GM21528 (cell line): ENCODE measurements around the gene ANGPTL2.
"Not testable (repeated sequence)": the region's sequence is repeated elsewhere in the genome, so short reads cannot be mapped to it uniquely, and the experiment has no call there.

Source experiments
- ATAC-seq: cut with Tn5 transposase; IDR thresholded peaks from one replicate; pipeline ENCODE4 v1.9.1; 2021; ENCODE audit warnings: mild to moderate bottlenecking, moderate library complexity; ENCODE audit not compliant: unreplicated experiment, low FRiP score

The ANGPTL2 gene, protein sequence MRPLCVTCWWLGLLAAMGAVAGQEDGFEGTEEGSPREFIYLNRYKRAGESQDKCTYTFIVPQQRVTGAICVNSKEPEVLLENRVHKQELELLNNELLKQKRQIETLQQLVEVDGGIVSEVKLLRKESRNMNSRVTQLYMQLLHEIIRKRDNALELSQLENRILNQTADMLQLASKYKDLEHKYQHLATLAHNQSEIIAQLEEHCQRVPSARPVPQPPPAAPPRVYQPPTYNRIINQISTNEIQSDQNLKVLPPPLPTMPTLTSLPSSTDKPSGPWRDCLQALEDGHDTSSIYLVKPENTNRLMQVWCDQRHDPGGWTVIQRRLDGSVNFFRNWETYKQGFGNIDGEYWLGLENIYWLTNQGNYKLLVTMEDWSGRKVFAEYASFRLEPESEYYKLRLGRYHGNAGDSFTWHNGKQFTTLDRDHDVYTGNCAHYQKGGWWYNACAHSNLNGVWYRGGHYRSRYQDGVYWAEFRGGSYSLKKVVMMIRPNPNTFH

DNA sequence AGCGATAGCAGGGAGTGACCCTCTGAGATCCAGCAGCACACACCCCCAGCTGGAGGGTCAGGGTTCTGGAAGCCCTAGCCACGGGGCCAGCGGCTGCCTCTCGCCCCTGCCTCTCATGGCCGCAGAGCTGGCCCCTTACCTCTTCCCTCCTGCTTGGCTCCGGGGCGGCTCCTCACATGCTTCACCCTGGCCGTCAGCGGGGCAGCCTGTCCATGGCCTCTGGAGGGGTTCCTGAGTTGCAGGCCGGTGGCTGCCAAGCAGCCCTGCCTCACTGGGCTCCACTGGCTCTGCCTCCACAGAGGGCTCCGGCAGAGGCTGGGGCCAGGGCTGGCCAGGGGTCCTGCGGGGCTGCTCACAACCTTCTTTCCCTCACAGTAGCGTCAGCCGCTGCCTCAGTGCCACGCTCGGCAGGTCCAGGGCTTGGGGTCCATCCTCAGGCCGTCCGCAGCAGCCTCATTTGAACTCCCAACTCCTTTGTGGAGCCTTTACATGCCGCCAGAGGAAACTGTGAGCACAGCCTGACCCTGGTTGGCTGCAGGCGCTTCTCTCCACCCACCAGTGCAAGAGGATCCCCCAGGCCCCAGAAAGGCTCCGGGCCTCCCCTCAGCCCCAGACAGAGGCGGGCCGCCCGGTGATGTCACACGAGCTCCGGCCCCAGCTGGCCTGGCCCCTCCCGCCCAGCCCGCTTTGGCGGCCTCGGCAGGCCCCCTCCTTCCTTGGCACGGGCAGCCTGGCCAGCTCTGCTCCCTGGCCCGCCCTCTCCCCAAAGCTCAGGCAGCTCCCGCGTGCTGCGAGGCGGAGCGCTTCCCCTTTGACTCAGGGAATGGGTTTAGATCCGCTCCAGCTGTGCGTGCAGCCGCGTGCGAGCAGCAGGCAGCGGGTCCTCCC lies at the start of gene ANGPTL2:
Gene ANGPTL2, minus strand, starts transcription at position 460 of the 888 bp plus-strand sequence. CDS start 13,904 bp downstream, outside the sequence.
- no peak for ATAC-seq

DNA sequence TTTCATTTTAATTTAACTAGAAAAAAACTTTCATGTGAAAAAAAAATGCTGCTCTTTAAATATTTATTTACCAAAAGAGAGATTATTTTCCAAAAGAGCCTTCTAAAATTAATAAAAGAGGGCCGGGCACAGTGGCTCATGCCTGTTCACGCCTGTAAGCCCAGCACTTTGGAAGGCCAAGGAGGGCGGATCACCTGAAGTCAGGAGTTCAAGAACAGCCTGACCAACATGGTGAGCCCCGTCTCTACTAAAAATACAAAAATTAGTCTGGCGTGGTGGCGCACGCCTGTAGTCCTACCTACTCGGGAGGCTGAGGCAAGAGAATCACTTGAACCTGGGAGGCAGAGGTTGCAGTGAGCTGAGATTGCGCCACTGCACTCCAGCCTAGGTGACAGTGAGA lies 48.9 kb upstream of the ANGPTL2 start:
- ATAC-seq = not testable (repeated sequence)

DNA sequence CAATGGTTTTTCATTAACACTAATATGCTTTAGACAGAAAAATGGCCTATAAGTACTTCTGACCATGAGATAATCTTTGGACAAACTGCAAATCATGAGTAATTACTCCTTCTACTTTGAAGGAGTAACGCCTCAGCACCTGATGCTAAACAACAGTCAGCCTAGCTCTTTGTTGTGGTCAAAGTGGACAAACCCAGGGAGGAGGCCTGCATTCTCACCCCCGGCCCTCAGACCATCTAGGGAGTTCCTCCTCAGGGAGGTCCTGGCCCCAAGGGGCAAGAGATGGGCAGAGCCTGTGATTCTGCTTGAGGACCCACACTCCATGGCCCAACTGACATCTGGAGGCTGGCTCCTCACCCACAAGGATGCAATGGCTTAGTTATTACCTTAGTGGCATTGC lies 48.2 kb upstream of the ANGPTL2 start:
- ATAC-seq = no peak

DNA sequence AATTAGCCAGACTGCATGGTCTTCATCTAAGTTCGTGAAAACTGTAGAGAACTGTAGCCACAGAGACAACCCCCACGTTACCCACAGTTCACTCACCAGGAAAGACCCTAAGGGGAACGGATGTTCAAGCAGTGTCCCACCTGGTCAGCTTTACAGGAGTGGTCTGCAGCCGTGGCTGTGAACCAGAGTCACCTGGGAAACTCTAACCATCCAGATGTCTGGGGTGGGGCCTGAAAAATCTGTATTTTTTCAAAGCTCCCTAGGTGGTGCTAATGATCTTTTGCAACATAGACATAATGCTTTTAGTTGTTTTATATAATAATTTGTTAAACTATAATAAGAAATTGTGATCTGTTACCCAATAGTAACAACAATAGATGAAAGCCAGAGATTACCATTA lies 47.7 kb upstream of the ANGPTL2 start:
- ATAC-seq = no peak

DNA sequence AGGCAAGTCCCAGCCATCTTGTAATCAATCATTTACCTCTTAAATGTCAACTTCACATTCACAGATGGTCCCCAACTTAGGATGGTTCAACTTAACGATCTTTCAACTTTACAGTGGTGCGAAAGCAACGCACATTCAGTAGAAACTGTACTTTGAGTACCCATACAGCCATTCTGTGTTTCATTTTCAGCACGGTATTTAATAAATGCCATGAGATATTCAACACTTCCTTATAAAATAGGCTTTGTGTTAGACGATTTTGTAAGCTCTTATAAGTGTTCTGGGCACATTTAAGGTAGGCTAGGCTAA lies 47.1 kb upstream of the ANGPTL2 start:
- ATAC-seq = no peak

DNA sequence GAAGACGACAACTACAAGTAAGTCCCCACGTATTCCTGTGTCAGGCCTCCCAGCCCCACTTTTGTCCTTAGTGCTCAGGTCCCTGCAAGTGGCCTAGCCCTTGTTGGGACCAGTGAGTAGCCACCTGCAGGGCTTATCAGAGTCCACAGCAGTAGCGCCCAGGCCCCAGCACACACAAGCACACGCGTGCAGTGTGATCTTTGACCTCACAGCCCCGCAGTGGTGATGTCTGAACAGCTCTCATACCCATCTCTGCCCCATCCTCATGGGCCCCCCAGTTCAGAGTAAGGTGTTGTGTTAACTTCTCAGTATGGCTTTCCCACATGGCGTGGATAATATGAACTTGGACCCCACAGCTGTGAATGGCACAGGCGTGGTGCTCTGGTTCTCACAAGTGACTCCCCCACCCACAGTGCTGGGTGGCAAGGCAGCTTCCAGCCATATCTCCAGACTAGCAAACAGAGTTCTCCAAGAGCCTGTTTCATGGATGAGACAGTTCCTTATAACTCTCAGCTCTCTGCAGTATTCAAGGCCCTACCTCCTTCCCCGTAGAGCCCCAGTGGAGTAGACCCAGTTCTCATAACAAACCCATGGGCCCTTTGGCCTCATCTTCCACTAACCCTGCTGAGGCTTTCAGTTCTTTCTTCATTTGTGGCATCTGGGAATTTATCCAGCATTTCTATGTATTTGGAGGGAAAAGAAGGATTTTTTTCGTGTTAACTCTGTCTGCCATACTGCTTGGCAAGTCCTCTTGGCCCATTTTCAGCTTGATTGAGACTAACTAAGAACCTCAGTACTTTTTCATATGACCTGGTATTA lies 46.5 kb upstream of the ANGPTL2 start:
- ATAC-seq = no peak

DNA sequence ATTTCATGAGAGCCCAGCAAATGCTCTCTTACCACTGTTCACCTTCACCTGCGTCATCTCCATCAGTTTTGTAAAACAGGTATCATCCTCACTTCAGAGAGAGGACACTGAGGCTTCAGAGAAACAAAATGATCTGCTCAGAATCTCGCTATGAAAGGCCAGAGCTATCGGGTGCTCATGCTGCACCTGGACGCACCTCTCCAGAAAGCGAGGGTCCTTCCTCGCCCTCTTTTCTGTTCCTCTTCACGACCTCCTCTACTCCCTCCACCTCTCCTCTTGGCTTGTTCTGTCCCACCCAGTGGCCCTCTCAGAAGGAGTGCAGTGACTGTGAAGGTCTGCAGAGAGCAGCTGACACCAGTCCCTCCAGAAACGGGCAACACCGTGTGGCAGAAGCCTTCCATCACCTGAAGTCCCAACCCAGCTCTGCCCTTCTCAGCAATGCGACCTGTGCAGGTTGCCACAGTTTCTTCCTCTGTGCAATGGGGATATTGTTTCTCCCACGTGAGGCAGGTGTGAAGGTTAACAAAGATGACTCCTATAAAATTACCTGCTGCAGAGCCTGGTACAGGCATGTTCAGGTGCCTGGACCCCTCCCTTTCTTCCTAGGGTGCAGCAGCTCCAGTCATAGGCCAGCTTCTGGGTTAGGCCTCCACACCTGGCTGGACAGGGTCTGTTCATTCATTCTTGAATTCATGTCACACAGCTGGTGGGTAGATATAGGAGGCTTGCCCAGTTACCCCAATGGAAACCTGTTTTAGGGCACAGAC lies 45.3 kb upstream of the ANGPTL2 start:
- ATAC-seq = no peak

DNA sequence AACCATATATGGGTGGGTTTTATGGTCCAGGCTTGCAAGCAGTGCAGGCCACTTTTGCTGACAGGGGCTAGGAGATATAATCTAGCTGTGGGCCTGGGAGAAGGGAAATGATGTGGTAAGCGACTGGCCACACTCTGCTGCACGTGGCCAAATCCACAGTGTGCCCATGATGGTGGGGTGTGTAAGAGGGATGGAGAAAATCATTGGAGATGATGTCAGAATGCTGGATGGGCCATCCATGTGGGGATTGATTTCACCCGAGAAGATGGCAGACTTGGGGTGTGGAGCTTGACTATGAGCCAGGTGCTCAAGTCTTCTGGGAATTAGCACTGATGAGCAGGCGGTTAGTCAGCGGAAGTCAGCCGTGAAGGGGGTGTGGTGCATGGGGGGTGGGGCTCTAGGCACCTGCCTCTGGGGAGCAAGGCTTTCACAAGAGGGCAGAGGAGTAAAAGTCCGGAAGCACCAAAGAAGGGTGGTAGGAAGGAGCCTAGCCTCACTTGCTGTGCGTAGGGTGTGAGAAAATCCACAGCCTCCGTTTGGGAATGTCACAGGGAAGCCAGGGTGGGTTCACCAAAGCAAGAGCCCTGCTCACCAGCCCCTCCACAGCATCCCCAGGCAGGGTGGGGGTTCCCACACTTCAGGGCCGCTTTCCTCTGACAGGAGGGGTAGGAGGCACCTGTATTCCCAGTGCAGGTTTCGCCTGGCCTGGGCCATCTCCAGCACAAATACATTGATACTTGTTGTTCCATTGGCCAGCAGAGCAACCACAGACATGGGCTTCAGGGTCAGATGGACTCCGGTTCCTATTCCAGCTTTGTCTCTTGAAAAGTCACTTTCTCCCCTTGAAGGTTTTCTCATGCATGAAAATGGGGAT lies 44.5 kb upstream of the ANGPTL2 start:
- ATAC-seq = peak; percentile 61

DNA sequence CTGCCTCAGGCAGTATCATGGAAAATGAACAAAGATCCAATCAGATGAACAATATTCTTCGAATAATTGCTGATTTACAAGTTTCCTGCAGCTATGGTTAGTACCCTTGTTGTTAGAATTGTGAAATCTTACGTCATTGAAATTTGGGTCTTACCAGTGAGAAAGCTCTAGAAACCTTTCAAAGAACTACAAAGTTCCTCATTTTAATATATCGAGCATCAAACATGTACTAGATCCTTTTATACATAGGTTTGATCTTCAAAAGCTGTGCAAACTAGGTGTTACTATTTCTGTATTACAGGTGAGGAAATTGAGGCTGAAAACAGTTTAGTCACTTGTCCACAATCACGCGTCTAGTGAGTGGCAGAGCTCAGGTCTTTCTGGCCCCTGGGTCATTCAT lies 43.7 kb upstream of the ANGPTL2 start:
- ATAC-seq = no peak

DNA sequence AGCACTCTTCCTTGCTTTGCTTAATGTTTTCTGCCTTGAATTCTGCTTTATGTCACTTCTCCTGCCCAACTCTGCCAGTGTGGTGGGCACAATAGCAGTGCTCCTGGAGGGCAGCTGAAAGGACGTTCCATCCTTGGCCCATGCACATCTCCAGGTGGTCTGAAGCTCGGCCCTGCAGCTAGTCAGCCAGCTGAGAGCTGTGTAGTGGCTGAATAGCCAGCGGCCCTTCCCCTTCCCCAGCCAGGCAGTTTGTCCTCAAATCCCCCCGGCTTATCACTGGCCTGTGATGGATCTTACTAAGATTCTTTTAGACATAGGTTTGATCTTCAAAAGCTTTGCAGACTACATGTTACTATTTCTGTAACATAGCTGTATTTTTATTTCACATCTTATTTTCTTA lies 42.7 kb upstream of the ANGPTL2 start:
- ATAC-seq = no peak

DNA sequence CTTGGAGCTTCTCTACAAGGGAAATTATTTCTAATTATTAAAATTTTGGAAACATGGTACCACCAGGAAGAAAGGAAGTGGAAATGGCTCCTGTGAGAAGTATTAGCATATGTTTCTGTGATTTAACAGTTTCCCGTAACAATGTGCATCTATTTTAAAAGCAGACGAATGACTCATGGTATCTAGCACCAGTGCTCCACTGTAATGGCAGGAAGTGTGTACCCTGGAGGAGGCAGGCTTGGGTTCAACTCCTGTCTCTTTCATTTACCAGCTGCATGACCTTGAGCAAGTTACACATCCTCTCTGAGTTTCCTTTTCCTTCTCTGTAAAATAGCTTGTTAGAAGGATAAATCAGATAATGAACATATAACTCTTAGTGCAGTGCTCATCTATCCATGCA lies 41.0 kb upstream of the ANGPTL2 start:
- ATAC-seq = no peak

DNA sequence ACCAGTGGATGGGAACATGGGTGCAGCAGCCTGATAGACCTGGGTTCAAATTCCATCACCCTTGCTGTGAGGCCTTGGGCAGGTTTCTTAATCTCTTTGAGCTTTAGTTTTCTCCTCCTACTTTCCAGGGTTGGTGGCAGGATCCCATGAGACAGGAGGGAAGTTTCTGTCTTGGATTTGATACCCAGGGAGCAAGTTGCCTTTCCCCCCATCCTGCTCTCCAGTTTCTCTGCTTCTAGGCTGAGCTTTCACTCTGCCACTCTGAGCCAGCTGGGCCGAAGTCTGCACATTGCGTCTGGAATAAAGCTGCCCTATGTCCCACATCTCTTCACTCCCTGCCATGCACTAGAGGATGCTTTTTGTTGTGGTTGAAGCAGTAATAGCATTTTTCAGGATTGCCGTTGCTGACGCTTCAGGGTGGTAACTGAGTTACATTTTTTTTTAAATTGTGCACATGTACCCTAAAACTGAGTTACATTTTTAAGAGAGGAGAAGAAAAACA lies 40.5 kb upstream of the ANGPTL2 start:
- ATAC-seq = no peak

DNA sequence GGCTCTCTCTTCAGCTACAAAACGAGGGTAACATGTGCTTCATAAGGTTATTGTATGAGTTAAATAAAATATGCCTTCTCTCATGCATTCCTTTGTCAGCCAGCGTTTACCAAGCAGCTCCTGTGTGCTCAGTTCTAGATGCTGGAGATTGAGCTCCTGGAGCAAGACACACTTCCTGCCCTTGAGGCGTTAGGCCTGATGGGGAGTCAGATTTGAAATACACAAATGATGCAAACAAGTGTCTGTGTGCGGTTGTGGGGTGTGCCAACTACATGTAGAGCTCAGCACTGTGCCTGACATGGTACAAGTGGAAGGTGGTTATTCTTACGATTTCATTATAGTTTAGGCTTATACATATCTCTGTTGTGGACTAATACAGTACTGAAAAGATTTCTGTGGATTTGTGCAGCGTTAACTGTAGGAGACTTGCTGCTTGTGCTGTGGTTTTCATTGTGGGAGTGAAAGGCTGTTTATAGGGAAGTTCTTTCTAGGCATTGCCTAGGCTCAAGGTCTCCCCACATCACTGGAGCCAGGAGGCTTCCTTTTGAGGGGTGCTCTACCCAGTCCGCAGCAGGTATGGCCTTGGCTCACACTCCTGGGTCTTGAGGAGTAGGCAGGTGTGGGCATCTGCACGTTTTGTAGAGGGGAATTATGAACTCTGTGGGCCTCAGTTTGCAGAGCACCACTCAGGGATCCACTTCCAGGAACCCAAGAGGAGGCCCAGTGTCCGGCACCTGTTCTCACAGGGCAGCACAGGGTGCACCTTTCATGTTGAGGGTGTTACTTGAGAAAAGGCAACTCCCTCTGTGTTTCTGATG lies 39.8 kb upstream of the ANGPTL2 start:
- no peak for ATAC-seq

DNA sequence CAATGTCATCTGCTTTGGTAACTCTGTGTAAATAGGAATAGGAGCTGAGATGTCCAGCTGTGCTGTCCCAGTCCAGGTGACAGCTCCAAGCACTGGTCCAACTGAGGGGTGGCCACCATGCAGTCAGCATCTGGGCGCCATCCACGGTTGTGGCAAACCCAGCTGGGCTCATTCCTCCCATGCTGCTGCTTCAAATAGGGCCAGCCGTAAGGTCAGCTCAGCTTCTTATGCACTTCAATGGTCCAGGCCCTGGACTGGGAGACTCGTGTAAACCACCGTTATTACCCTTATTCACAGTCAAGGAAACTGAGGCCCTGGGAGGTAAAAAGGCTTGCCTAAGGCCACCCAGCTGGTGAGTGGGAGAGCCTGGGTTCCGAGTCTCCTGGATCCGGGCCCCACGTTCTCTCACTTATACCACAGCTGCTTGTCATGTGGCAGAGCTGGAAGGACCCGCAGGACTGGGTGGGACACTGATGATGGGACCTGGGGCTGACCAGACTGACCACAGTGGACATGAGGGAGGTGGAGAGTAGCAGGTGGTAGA lies 38.7 kb upstream of the ANGPTL2 start:
- ATAC-seq = no peak

DNA sequence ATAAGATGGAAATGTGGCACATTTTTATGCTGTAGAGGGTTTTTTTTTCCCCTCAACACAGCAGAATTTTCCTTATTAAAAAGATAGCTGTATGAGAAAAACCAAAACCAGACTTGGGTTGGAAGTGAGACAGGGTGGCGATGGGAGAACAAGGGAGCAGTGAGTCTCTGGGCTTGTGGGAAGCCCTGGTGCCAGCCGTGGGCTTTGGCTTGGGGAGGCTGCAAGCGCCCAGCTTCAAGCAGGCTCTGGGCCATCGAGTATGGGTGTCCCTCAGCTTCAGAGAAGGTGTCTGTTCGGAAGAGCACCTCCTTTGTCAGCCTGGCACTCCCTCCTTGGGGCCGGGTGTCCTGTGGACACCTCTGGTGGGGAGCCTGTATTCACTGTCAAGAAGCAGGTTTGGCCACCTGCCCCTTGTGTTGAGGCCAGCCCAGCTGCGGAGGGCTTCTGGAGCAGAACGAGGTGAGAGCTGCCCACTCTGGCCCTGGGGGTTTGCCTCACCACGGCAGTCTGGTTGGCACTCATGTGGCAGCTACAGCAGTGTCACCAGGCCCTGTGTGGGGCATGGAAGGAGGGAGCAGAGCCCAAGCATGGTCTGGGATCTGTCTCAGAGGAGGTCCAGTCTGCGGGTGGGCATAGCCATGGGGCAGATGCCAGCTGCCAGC lies 37.6 kb upstream of the ANGPTL2 start:
- no peak for ATAC-seq

DNA sequence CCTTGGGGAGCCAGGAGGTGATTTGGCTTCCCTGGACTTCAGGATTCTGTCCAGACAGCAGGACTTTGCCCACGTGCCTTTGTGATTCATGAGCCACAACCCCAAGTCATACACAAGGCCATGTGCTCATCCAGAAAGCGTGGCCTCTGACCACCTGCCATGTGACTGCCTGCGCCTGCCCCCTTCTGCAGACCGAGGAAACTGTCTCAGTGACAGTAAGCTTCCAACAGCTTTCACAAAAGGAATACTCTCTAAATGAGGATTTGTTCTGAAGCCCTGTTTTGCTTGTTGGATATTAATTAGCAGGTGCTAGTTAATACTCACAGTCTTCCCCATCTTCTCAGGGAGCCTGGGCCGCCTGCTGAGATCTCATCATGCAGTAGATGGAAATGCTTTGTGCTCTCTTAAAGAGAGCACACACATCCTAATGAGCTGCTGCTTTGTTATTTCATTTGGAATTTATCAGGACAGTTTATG lies 36.9 kb upstream of the ANGPTL2 start:
- ATAC-seq = no peak

DNA sequence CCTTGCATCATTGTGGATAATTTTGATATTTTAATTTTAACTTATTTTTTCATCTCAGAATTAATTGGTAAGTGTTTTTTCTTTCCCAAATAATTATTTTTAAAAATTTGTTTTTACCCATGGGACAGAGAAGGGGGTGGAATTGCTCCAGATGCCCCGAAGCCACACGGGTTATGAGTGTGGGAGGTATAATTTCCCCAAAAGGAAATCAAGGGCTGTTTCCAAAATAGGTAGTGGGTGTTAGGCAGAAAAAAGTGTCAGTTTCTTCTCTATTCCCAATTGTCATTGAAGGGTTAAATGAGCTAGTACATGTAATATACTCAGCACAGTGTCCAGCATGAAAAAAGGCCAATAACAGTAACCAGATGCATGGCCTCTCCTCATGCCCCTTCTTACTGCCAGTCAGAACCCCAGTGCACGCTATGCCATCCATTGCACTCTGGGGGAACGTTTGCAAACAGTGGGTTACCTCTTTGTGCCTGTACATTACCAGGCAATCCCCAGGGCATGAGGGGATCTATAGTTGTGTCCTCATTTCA lies 36.4 kb upstream of the ANGPTL2 start:
- no peak for ATAC-seq
